Gastrocnemius medialis (tissue), 4 donors: ENCODE results near the gene BIRC7.

ENCODE experiments used
- POLR2A ChIP-seq, 2 donors: fragments of 450-650 bp; IDR thresholded peaks; one replicate each; pipeline ENCODE4 v1.6.1; 2017; ENCODE audit warnings: antibody characterized with exemption in 2 of 2, mild to moderate bottlenecking in 2 of 2, moderate library complexity in 2 of 2
- TF ChIP-seq, protein P1 (sequence below), 5 experiments: fragments of 450-650 bp in 3 of 5; fragments of 200-600 bp in 2 of 5; sonication (generic) in 2 of 5; IDR thresholded peaks in 4 of 5; conservative IDR thresholded peaks in 1 of 5; 1 replicate in 4 of 5; 2 replicates in 1 of 5; pipeline ENCODE4 v1.5.1; 2016 to 2019; ENCODE audit warnings: antibody characterized with exemption in 5 of 5, mild to moderate bottlenecking in 3 of 5, moderate library complexity in 3 of 5

DNA sequence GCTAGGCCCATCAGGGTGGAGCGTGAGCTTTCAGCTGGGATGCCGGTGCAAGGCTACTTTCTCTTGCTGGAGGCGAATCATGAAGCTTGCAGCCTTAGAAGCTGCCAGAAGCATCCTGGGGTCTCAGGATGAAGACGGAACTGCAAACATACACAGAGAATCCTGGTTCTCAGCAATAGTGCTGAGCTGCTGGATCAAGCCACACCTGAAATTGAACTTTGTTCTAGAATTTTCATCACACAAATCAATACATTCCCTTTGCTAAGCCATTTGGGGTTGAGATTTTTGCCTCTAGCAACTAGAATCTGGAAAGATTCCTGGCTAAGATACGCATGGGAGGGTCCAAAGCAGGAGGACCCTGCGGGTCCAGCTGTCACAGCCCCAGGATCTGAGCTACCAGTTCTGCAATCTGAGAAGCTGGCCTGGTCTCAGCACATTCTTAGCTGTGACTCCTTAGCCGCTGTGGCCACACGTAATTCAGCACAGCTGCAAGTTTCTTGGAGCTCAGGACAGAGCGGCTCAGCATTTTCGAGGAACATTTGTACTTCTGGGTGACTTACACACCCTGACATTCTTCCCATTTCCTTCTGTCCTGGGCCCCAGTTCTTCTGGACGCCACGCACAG, 30.3 kb downstream of the BIRC7 start:
- TF ChIP-seq, protein P1, sequence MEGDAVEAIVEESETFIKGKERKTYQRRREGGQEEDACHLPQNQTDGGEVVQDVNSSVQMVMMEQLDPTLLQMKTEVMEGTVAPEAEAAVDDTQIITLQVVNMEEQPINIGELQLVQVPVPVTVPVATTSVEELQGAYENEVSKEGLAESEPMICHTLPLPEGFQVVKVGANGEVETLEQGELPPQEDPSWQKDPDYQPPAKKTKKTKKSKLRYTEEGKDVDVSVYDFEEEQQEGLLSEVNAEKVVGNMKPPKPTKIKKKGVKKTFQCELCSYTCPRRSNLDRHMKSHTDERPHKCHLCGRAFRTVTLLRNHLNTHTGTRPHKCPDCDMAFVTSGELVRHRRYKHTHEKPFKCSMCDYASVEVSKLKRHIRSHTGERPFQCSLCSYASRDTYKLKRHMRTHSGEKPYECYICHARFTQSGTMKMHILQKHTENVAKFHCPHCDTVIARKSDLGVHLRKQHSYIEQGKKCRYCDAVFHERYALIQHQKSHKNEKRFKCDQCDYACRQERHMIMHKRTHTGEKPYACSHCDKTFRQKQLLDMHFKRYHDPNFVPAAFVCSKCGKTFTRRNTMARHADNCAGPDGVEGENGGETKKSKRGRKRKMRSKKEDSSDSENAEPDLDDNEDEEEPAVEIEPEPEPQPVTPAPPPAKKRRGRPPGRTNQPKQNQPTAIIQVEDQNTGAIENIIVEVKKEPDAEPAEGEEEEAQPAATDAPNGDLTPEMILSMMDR (IDR thresholded peaks at IDR 0.05 in 4 of 5, conservative IDR thresholded peaks at IDR 0.05 in 1 of 5): no peak
- no peak for TF ChIP-seq POLR2A (IDR thresholded peaks at IDR 0.05)
